Body of pancreas (tissue), 4 donors: ENCODE results near the gene CYB5B. TPM values are rescaled to one million over a fixed set of nuclear protein-coding genes. Genes with fewer than 3 reads are reported as not detected.

Experiments
- ATAC-seq: fragments of 150-250 bp; one replicate; pipeline ENCODE4 v1.9.1; 2016
- DNase-seq, 4 donors: peaks; one replicate each; pipeline ENCODE4 v3.0.0-alpha.2; 2019
- H3K27ac ChIP-seq, 4 donors: fragments of 200-600 bp; sonication (generic); 1 replicate in 3 of 4; 2 replicates in 1 of 4; pipeline versions ENCODE4 v1.5.1 to v1.6.1; 2016 to 2019; ENCODE audit warnings: mild to moderate bottlenecking in 1 of 4, mixed read lengths in 1 of 4, moderate library complexity in 1 of 4
- H3K27me3 ChIP-seq, 2 donors: fragments of 200-600 bp; sonication (generic); one replicate each; pipeline ENCODE4 v1.6.0; 2016; ENCODE audit warnings: mild to moderate bottlenecking in 1 of 2
- H3K36me3 ChIP-seq, 2 donors: fragments of 200-600 bp; sonication (generic); replicated peaks in 1 of 2; 2 replicates each; pipeline ENCODE4 v1.5.1; 2016; ENCODE audit warnings: low read depth in 2 of 2; ENCODE audit not compliant: insufficient read depth in 1 of 2
- H3K4me1 ChIP-seq: fragments of 200-600 bp; sonication (generic); one replicate; pipeline ENCODE4 v1.6.0; 2016
- H3K4me3 ChIP-seq, 2 donors: fragments of 200-600 bp; sonication (generic); 1 replicate in 1 of 2; 2 replicates in 1 of 2; pipeline ENCODE4 v1.5.1; 2016 to 2019
- H3K9me3 ChIP-seq, 3 donors: fragments of 200-600 bp; sonication (generic); 1 replicate in 2 of 3; 2 replicates in 1 of 3; pipeline ENCODE4 v1.5.1; 2016
- POLR2A ChIP-seq, 3 donors: fragments of 450-650 bp; IDR thresholded peaks; one replicate each; pipeline ENCODE4 v1.6.1; 2016; ENCODE audit warnings: antibody characterized with exemption in 3 of 3, mild to moderate bottlenecking in 2 of 3
- WGBS, 2 donors: methylation state at CpG; one replicate each; pipeline ENCODE4 v1.1.5; 2017; 5-methylcytosine and 5-hydroxymethylcytosine counted together
- intact Hi-C: fragments of 100-400 bp; cut with DNase I; formaldehyde crosslinking; loops from one replicate; pipeline ENCODE4 v1.15.1; 2023
- total RNA-seq, 2 donors: library from RNA; depleted of rRNA; stranded (reverse); fragments of >200 nt; gene quantifications; one replicate each; pipeline ENCODE4 v1.1.0, GENCODE V29; 2016
- TF ChIP-seq, protein P1 (sequence below), 7 experiments: fragments of 450-650 bp in 4 of 7; fragments of 200-600 bp in 3 of 7; sonication (generic) in 3 of 7; IDR thresholded peaks; one replicate each; pipeline ENCODE4 v1.5.1; 2016 to 2019; ENCODE audit warnings: antibody characterized with exemption in 7 of 7

The CYB5B gene
- total RNA-seq, 2 donors from 2014 or later, result 8.2 to 20.0 TPM

GRCh38 chr16:69465083-69465721, 40.8 kb downstream of the CYB5B start:
- peak in 2 of 4 donors; percentile 7 to 24 for DNase-seq
- no peaks in the 10 kb centered on the region for H3K9me3 ChIP-seq
- TF ChIP-seq, protein P1, sequence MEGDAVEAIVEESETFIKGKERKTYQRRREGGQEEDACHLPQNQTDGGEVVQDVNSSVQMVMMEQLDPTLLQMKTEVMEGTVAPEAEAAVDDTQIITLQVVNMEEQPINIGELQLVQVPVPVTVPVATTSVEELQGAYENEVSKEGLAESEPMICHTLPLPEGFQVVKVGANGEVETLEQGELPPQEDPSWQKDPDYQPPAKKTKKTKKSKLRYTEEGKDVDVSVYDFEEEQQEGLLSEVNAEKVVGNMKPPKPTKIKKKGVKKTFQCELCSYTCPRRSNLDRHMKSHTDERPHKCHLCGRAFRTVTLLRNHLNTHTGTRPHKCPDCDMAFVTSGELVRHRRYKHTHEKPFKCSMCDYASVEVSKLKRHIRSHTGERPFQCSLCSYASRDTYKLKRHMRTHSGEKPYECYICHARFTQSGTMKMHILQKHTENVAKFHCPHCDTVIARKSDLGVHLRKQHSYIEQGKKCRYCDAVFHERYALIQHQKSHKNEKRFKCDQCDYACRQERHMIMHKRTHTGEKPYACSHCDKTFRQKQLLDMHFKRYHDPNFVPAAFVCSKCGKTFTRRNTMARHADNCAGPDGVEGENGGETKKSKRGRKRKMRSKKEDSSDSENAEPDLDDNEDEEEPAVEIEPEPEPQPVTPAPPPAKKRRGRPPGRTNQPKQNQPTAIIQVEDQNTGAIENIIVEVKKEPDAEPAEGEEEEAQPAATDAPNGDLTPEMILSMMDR (IDR thresholded peaks at IDR 0.05), result peak in 2 of 7 experiments; percentile 6 to 25
- no peak for TF ChIP-seq POLR2A (IDR thresholded peaks at IDR 0.05)
- no peaks in the 10 kb centered on the region for H3K27me3 ChIP-seq
- no peak overlapping the region for H3K4me3 ChIP-seq
- peaks cover 12% of the 10 kb centered on the region for H3K4me1 ChIP-seq
- intact Hi-C loops, result no loop called here
- no peaks in the 10 kb centered on the region for H3K36me3 ChIP-seq
- no peak overlapping the region for H3K27ac ChIP-seq
- ATAC-seq, result no peak
- WGBS, 2 donors, result 52 to 66% methylated on average over 4 to 6 of the region's 6 CpGs

- no peak overlapping the region for H3K27ac ChIP-seq
- DNase-seq, result no peak
- H3K36me3 ChIP-seq, result no peaks in the 10 kb centered on the region
- no peak for TF ChIP-seq POLR2A (IDR thresholded peaks at IDR 0.05)
- TF ChIP-seq, protein P1 (IDR thresholded peaks at IDR 0.05), result no peak
- intact Hi-C loops, result no loop called here
- H3K4me3 ChIP-seq, result no peak overlapping the region
- no peak for ATAC-seq
- peaks cover 12% of the 10 kb centered on the region for H3K4me1 ChIP-seq
- no peaks in the 10 kb centered on the region for H3K27me3 ChIP-seq
- no peaks in the 10 kb centered on the region for H3K9me3 ChIP-seq
- WGBS, 2 donors, result 62 to 65% methylated on average over 6 of the region's 6 CpGs
Measured at GRCh38 chr16:69465881-69466280, 41.5 kb downstream of the CYB5B start.

- intact Hi-C loops, result no loop called here
- 16 to 32% methylated on average over 2 of the region's 2 CpGs for WGBS, 2 donors
- ATAC-seq (no peak), DNase-seq (no peak)
- no peak overlapping the region for H3K4me3 ChIP-seq
- H3K27ac ChIP-seq, result peak overlapping the region in 1 of 4 donors; percentile 19
- no peak for TF ChIP-seq POLR2A (IDR thresholded peaks at IDR 0.05)
- TF ChIP-seq, protein P1 (IDR thresholded peaks at IDR 0.05), result no peak
- H3K36me3 ChIP-seq, result no peaks in the 10 kb centered on the region
- H3K9me3 ChIP-seq, result no peaks in the 10 kb centered on the region
- peaks cover 12% of the 10 kb centered on the region for H3K4me1 ChIP-seq
- no peaks in the 10 kb centered on the region for H3K27me3 ChIP-seq
Measured at GRCh38 chr16:69466547-69466946, 42.1 kb downstream of the CYB5B start.

GRCh38 chr16:69467080-69467479, 42.7 kb downstream of the CYB5B start:
- H3K9me3 ChIP-seq, result no peaks in the 10 kb centered on the region
- ATAC-seq (no peak), DNase-seq (no peak)
- H3K27ac ChIP-seq, result no peak overlapping the region
- intact Hi-C loops, result no loop called here
- peaks cover 12% of the 10 kb centered on the region for H3K4me1 ChIP-seq
- no peak overlapping the region for H3K4me3 ChIP-seq
- no peaks in the 10 kb centered on the region for H3K36me3 ChIP-seq
- H3K27me3 ChIP-seq, result no peaks in the 10 kb centered on the region
- TF ChIP-seq POLR2A (IDR thresholded peaks at IDR 0.05), result no peak
- TF ChIP-seq, protein P1 (IDR thresholded peaks at IDR 0.05), result no peak
- 22 to 25% methylated on average over 1 of the region's 1 CpG for WGBS, 2 donors
